GM12892 (cell line): ENCODE measurements around the gene MEIKIN.

Experiments used
- POLR2A ChIP-seq: IDR thresholded peaks from 2 replicates; pipeline ENCODE4 v1.6.1; 2011; ENCODE audit warnings: low read depth, low read length, control low read depth
- POLR2AphosphoS5 ChIP-seq: IDR thresholded peaks from 2 replicates; pipeline ENCODE4 v1.6.1; 2011; ENCODE audit warnings: low read depth, low read length, control low read depth

DNA sequence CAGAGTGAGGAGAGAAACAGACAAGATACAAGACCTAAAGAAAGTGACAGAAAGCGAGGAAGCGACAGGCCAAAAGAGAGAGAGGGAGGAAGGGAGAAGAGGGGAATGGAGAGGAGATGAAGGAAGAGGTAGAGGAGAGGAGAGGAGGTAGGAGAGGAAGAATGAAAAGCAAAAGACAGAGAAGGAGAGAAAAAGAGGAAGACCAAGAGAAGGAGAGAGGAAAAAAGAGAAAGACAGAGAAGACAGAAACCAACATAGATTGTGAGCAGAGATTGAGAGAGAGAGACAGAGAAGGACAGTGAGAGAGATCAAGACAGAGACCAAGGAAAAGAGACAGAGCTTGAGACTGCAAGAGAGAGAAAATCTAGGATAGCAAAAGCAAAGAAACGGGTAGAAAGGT, 90.0 kb downstream of the MEIKIN start:
- TF ChIP-seq POLR2A = no peak
- TF ChIP-seq POLR2AphosphoS5 = no peak
